Esophagus squamous epithelium (tissue), 5 donors: Measurements from ENCODE around the gene HSD17B12. TPM values are rescaled to one million over a fixed set of nuclear protein-coding genes. Genes with fewer than 3 reads are reported as not detected.

Source experiments
- DNase-seq: peaks from one replicate; lab custom pipeline; 2025; lab: John Stamatoyannopoulos, UW
- H3K27ac ChIP-seq, 4 donors: fragments of 200-600 bp; sonication (generic); one replicate each; pipeline ENCODE4 v1.5.1; 2016 to 2019; ENCODE audit warnings: mild to moderate bottlenecking in 1 of 4
- H3K27me3 ChIP-seq, 4 donors: fragments of 200-600 bp; sonication (generic); 1 replicate in 3 of 4; 2 replicates in 1 of 4; pipeline versions ENCODE4 v1.5.1 to v1.6.0; 2017 to 2021; ENCODE audit warnings: antibody characterized with exemption in 1 of 4
- H3K36me3 ChIP-seq, 3 donors: fragments of 200-600 bp; sonication (generic); one replicate each; pipeline ENCODE4 v1.5.1; 2016 to 2019
- H3K4me1 ChIP-seq, 3 donors: fragments of 200-600 bp; sonication (generic); one replicate each; pipeline ENCODE4 v1.5.1; 2017 to 2019
- H3K4me3 ChIP-seq, 4 donors: fragments of 200-600 bp; sonication (generic); 1 replicate in 3 of 4; 2 replicates in 1 of 4; pipeline ENCODE4 v1.5.1; 2016 to 2019; ENCODE audit warnings: mild to moderate bottlenecking in 2 of 4, moderate library complexity in 1 of 4
- H3K9me3 ChIP-seq, 3 donors: fragments of 200-600 bp; sonication (generic); one replicate each; pipeline ENCODE4 v1.5.1; 2016 to 2019
- CTCF ChIP-seq, 6 experiments: fragments of 450-650 bp in 4 of 6; fragments of 200-600 bp in 2 of 6; sonication (generic) in 2 of 6; IDR thresholded peaks; one replicate each; pipeline ENCODE4 v1.5.1; 2016 to 2019; ENCODE audit warnings: antibody characterized with exemption in 6 of 6, mild to moderate bottlenecking in 4 of 6, moderate library complexity in 4 of 6
- POLR2A ChIP-seq, 4 donors: fragments of 450-650 bp; IDR thresholded peaks; one replicate each; pipeline ENCODE4 v1.6.1; 2017; ENCODE audit warnings: antibody characterized with exemption in 4 of 4, mild to moderate bottlenecking in 4 of 4, moderate library complexity in 3 of 4
- WGBS, 2 donors: methylation state at CpG; one replicate each; pipeline ENCODE4 v1.1.5; 2018; 5-methylcytosine and 5-hydroxymethylcytosine counted together
- intact Hi-C: fragments of 100-400 bp; cut with DNase I; formaldehyde crosslinking; loops from one replicate; pipeline ENCODE4 v1.15.0; 2022
- total RNA-seq, 4 donors: library from RNA; depleted of rRNA; stranded (reverse); fragments of >200 nt; gene quantifications; one replicate each; pipeline ENCODE4 v1.1.0, GENCODE V29; 2016
- donor health status: DM: yes; HTN: yes; CAD: no.

Gene HSD17B12
- total RNA-seq, 4 donors from 2014 or later, result 26.1 to 83.6 (median 59.1) TPM

GRCh38 chr11:43797866-43798265 is 117.3 kb downstream of the HSD17B12 start:
- no peak overlapping the region for H3K27ac ChIP-seq
- H3K36me3 ChIP-seq, result peaks cover 0 to 34% (median 0%) of the 10 kb centered on the region in 3 donors
- DNase-seq, result no peak
- 89 to 91% methylated on average over 2 of the region's 2 CpGs for WGBS, 2 donors
- no peak overlapping the region for H3K4me3 ChIP-seq
- no peaks in the 10 kb centered on the region for H3K27me3 ChIP-seq
- H3K4me1 ChIP-seq, result no peaks in the 10 kb centered on the region
- no peaks in the 10 kb centered on the region for H3K9me3 ChIP-seq
- intact Hi-C loops, result no loop called here
- TF ChIP-seq POLR2A (IDR thresholded peaks at IDR 0.05), result no peak
- no peak for TF ChIP-seq CTCF (IDR thresholded peaks at IDR 0.05)

- Histone ChIP-seq H3K9me3 (no peaks in the 10 kb centered on the region), H3K4me3 (no peak overlapping the region), H3K4me1 (no peaks in the 10 kb centered on the region), H3K27ac (no peak overlapping the region), H3K36me3 (peaks cover 0 to 56% (median 0%) of the 10 kb centered on the region in 3 donors), H3K27me3 (no peaks in the 10 kb centered on the region)
- TF ChIP-seq POLR2A (IDR thresholded peaks at IDR 0.05), result no peak
- no peak for TF ChIP-seq CTCF (IDR thresholded peaks at IDR 0.05)
- DNase-seq, result no peak
- intact Hi-C loops, result no loop called here
Measured at GRCh38 chr11:43802509-43802908, 122.0 kb downstream of the HSD17B12 start.

GRCh38 chr11:43803766-43804165 is 123.2 kb downstream of the HSD17B12 start:
- intact Hi-C loops, result no loop called here
- Histone ChIP-seq H3K27ac (no peak overlapping the region), H3K4me1 (no peaks in the 10 kb centered on the region), H3K36me3 (peaks cover 0 to 47% (median 0%) of the 10 kb centered on the region in 3 donors), H3K27me3 (no peaks in the 10 kb centered on the region), H3K4me3 (no peak overlapping the region), H3K9me3 (no peaks in the 10 kb centered on the region)
- TF ChIP-seq CTCF (IDR thresholded peaks at IDR 0.05), result no peak
- TF ChIP-seq POLR2A (IDR thresholded peaks at IDR 0.05), result no peak
- 68 to 86% methylated on average over 3 of the region's 3 CpGs for WGBS, 2 donors
- no peak for DNase-seq

- WGBS, 2 donors, result 85 to 97% methylated on average over 3 of the region's 3 CpGs
- H3K4me1 ChIP-seq, result no peaks in the 10 kb centered on the region
- H3K36me3 ChIP-seq, result peaks cover 0 to 26% (median 0%) of the 10 kb centered on the region in 3 donors
- TF ChIP-seq POLR2A (IDR thresholded peaks at IDR 0.05) (no peak), CTCF (IDR thresholded peaks at IDR 0.05) (no peak)
- H3K27me3 ChIP-seq, result no peaks in the 10 kb centered on the region
- DNase-seq, result no peak
- H3K4me3 ChIP-seq, result no peak overlapping the region
- no peak overlapping the region for H3K27ac ChIP-seq
- intact Hi-C loops, result no loop called here
- no peaks in the 10 kb centered on the region for H3K9me3 ChIP-seq
Measured at GRCh38 chr11:43806976-43807375, 126.4 kb downstream of the HSD17B12 start.

- WGBS, 2 donors, result 93 to 94% methylated on average over 7 of the region's 7 CpGs
- H3K9me3 ChIP-seq, result no peaks in the 10 kb centered on the region
- intact Hi-C loops, result no loop called here
- TF ChIP-seq POLR2A (IDR thresholded peaks at IDR 0.05), result no peak
- TF ChIP-seq CTCF (IDR thresholded peaks at IDR 0.05), result no peak
- no peak overlapping the region for H3K27ac ChIP-seq
- H3K4me3 ChIP-seq, result no peak overlapping the region
- DNase-seq, result no peak
- peaks cover 0 to 23% (median 0%) of the 10 kb centered on the region in 3 donors for H3K36me3 ChIP-seq
- H3K4me1 ChIP-seq, result no peaks in the 10 kb centered on the region
- no peaks in the 10 kb centered on the region for H3K27me3 ChIP-seq
Measured at GRCh38 chr11:43810929-43811596, 130.5 kb downstream of the HSD17B12 start.
